ENCODE measurements around the gene HLTF. TPM values are rescaled to one million over a fixed set of nuclear protein-coding genes. Genes with fewer than 3 reads are reported as not detected.
"Not testable (repeated sequence)": the region's sequence is repeated elsewhere in the genome, so short reads cannot be mapped to it uniquely, and the experiment has no call there.

HLTF gene
- total and polyA plus RNA-seq, 3 donors from 2014 or later, result 57.3 to 200 (median 170) TPM

- intact Hi-C loops (cut with DNase I; ENCODE audit: low total_unique reads), result no loop called here
- no peak for DNase-seq
- TF ChIP-seq CTCF (IDR thresholded peaks at IDR 0.05), result no peak
- TF ChIP-seq POLR2A (IDR thresholded peaks at IDR 0.05), result no peak
- Histone ChIP-seq H3K36me3 (ENCODE audit: low read depth, missing control alignments) (no peaks in the 10 kb centered on the region), H3K27ac (no peak overlapping the region), H3K4me1 (no peaks in the 10 kb centered on the region), H3K27me3 (no peaks in the 10 kb centered on the region), H3K9me3 (no peaks in the 10 kb centered on the region), H3K4me3 (no peak overlapping the region)
- WGBS, 2 donors, result 83 to 90% methylated on average over 3 of the region's 3 CpGs
Measured at GRCh38 chr3:149101641-149102040, 15.3 kb upstream of the HLTF start.

GRCh38 chr3:149101154-149101553 lies 14.8 kb upstream of the HLTF start:
- Histone ChIP-seq H3K27me3 (no peaks in the 10 kb centered on the region), H3K4me1 (no peaks in the 10 kb centered on the region), H3K27ac (no peak overlapping the region), H3K4me3 (no peak overlapping the region), H3K36me3 (ENCODE audit: low read depth, missing control alignments) (no peaks in the 10 kb centered on the region), H3K9me3 (no peaks in the 10 kb centered on the region)
- TF ChIP-seq POLR2A (IDR thresholded peaks at IDR 0.05) (no peak), CTCF (IDR thresholded peaks at IDR 0.05) (no peak)
- 94% methylated on average over 4 of the region's 4 CpGs for WGBS, 2 donors
- intact Hi-C loops (cut with DNase I; ENCODE audit: low total_unique reads), result no loop called here
- no peak for DNase-seq

GRCh38 chr3:149097987-149098386 lies 11.7 kb upstream of the HLTF start:
- H3K27me3 ChIP-seq; H3K9me3 ChIP-seq; DNase-seq; H3K4me3 ChIP-seq; intact Hi-C loops (cut with DNase I; ENCODE audit: low total_unique reads); H3K36me3 ChIP-seq (ENCODE audit: low read depth, missing control alignments); H3K4me1 ChIP-seq; H3K27ac ChIP-seq: not testable (repeated sequence)
- WGBS, 2 donors, result 74 to 94% methylated on average over 6 to 19 of the region's 19 CpGs

GRCh38 chr3:149095487-149095886 lies 9.2 kb upstream of the HLTF start:
- Histone ChIP-seq H3K4me1 (no peaks in the 10 kb centered on the region), H3K36me3 (ENCODE audit: low read depth, missing control alignments) (no peaks in the 10 kb centered on the region), H3K9me3 (no peaks in the 10 kb centered on the region), H3K4me3 (no peak overlapping the region), H3K27ac (no peak overlapping the region), H3K27me3 (no peaks in the 10 kb centered on the region)
- intact Hi-C loops (cut with DNase I; ENCODE audit: low total_unique reads), result no loop called here
- DNase-seq, result no peak
- 87 to 89% methylated on average over 4 of the region's 4 CpGs for WGBS, 2 donors
- TF ChIP-seq CTCF (IDR thresholded peaks at IDR 0.05) (no peak), POLR2A (IDR thresholded peaks at IDR 0.05) (no peak)

- Histone ChIP-seq H3K27ac (peak overlapping the region in 1 of 2 donors; percentile 21), H3K9me3 (no peaks in the 10 kb centered on the region), H3K4me1 (peaks cover 5% of the 10 kb centered on the region), H3K4me3 (no peak overlapping the region), H3K36me3 (ENCODE audit: low read depth, missing control alignments) (no peaks in the 10 kb centered on the region), H3K27me3 (no peaks in the 10 kb centered on the region)
- peak; percentile 58 for DNase-seq
- intact Hi-C loops (cut with DNase I; ENCODE audit: low total_unique reads), result no loop called here
- 67 to 80% methylated on average over 4 of the region's 4 CpGs for WGBS, 2 donors
- TF ChIP-seq POLR2A (IDR thresholded peaks at IDR 0.05) (no peak), CTCF (IDR thresholded peaks at IDR 0.05) (no peak)
Measured at GRCh38 chr3:149091983-149092382, 5.7 kb upstream of the HLTF start.
